GM12875 (cell line): Measurements from ENCODE around the gene CTAG1A.
"Not testable (repeated sequence)": the region's sequence is repeated elsewhere in the genome, so short reads cannot be mapped to it uniquely, and the experiment has no call there.

Experiments
- H3K4me3 ChIP-seq: one replicate; pipeline ENCODE4 v1.5.1; 2011; ENCODE audit warnings: low read depth, low read length, control low read depth
- CTCF ChIP-seq: IDR thresholded peaks from 2 replicates; pipeline ENCODE4 v1.5.1; 2011; ENCODE audit warnings: low read depth, mild to moderate bottlenecking, control low read depth, inconsistent platforms, low read length, moderate library complexity, borderline replicate concordance; ENCODE audit not compliant: insufficient read depth

The CTAG1A gene

GRCh38 chrX:154542723-154543424 is 42.1 kb upstream of the CTAG1A start:
- H3K4me3 ChIP-seq = no peak overlapping the region
- TF ChIP-seq CTCF = no peak

DNA sequence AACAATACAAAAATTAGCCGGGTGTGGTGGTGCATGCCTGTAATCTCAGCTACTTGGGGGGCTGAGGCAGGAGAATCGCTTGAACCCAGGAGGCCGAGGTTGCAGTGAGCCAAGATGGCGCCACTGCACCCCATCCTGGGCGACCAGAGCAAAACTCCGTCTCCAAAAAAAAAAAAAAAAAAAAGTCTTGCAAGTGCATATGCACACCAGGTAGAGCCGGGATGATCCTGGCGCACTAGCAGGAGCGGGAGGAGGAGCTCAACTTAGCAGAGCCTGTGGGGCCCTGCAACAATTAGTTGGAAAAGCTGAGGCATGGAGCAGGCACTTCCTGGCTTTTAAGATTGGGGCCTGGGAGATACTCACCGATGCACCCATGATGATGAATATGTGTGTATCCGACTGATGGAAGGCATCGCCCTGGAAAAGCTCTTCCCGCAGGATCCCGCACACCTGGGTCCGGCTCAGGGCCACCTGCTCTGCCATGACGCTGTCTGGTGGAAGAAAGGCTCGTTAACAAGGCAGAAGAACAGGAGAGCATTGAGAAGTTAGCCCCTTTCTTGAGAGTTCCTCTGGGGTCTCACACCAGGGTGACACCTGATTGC is 39.2 kb upstream of the CTAG1A start:
- peak overlapping the region; percentile 76 for H3K4me3 ChIP-seq
- TF ChIP-seq CTCF = no peak

GRCh38 chrX:154546354-154547244 is 38.3 kb upstream of the CTAG1A start, which contains the start of gene G6PD:
Gene G6PD, minus strand, starts transcription at chrX:154546846. Its CDS starts 691 bp downstream, at chrX:154546155.
- peak within 1 kb of the TSS; percentile 76 for H3K4me3 ChIP-seq
- no peak for TF ChIP-seq CTCF

- H3K4me3 ChIP-seq = peak within 1 kb of the TSS; percentile 76
- no peak for TF ChIP-seq CTCF
Measured at GRCh38 chrX:154547245-154548027, 37.5 kb upstream of the CTAG1A start, which contains the start of gene IKBKG. Gene IKBKG, plus strand, starts transcription at chrX:154547620. Its CDS starts 4,383 bp downstream, at chrX:154552003.

DNA sequence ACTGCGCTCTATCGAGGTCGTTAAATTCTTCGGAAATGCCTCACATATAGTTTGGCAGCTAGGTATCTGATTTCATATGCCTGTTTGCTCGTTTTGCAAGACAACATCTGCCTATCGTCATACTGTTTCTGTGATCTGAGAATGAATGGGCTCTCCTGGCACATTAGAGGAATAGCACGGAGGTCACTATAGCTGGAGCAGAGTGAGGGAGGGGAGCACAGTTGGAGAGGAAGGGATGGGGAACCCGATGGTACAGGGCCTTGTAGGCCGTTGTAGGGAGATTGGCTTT is 37.0 kb upstream of the CTAG1A start:
- TF ChIP-seq CTCF = no peak
- H3K4me3 ChIP-seq = peak overlapping the region; percentile 76

DNA sequence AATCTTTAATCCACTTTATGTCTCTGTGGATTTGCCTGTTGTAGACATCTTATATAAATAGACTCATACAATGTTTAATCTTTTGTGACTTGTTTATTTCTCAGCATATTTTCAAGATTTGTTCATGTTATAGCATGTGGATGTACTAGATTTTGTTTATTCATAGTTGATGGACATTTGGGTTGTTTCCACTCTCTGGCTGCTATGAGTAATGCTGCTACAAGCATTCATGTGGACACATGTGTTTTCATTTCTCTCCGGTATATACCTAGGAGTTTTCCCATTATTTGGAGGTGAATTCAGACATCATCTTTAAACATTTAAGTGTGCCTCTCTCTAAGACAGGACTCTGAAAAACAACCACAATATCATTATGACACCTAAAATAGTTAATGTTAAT is 35.2 kb upstream of the CTAG1A start:
- no peak for TF ChIP-seq CTCF
- no peak overlapping the region for H3K4me3 ChIP-seq

DNA sequence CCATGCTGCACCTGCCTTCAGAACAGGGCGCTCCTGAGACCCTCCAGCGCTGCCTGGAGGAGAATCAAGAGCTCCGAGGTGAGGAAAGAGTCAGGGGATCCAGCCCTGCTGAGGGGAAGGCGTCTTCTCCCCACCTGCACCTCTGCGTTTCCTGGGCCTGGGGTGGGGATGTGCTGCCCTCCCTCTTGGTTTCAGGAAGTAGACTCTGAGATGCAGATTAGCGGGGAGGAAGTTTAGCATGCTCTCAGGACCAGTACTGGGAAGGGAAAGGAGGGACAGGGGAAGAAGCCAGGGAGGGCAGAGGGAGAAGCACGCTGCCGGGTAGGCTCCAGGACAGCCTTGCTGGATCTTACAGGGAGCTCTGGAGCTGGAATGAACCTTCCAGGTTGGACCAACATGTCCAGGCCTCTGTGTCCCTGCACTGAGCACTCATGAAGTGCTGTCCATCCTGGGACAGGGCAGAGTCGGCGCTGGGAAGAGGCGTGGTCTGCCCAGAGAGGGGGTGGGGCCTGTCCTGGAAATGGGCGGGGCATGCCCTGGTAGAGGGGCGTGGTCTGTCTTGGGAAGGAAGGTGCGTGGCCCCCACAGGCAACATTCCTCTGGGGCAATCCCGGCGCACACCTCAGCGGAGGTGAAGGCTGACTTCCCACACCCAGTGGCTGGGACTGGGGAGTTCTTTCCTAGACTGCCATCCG is 32.7 kb upstream of the CTAG1A start:
- H3K4me3 ChIP-seq = not testable (repeated sequence)

GRCh38 chrX:154558060-154558690 is 26.8 kb upstream of the CTAG1A start:
- H3K4me3 ChIP-seq = not testable (repeated sequence)

DNA sequence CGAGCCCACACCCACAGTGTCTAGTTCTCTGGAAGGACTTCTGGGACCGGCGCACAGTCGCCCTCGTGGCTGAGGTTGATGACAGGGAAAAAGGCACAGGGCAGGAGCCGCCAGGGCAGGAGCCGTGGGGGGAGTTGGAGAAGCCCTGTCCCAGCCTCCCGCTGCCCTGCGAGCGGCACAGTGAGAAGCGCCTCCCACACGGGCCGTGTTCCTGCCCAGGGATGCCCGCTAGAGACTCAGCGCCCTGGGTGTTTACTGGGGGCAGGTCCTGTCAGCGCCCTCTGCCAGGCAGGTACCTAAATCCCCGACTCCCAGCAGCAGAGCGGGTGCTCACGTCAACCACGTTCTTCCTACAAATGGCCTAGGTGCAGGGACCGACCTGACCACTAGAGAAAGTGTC is 26.0 kb upstream of the CTAG1A start:
- H3K4me3 ChIP-seq = not testable (repeated sequence)

- not testable (repeated sequence) for H3K4me3 ChIP-seq
Measured at GRCh38 chrX:154560326-154560725, 24.6 kb upstream of the CTAG1A start.
